Measurements from ENCODE around the gene UBN1.

Gene UBN1

GRCh38 chr16:4931381-4931780 is 84.1 kb downstream of the UBN1 start:
- no peak for DNase-seq (ENCODE audit: low spot score)

Data from COLO829 (cell line).